ENCODE measurements around the gene ABLIM3.
A peak's percentile ranks its signal among the peaks of the same experiment; 100 is the strongest.

Gene ABLIM3

DNA sequence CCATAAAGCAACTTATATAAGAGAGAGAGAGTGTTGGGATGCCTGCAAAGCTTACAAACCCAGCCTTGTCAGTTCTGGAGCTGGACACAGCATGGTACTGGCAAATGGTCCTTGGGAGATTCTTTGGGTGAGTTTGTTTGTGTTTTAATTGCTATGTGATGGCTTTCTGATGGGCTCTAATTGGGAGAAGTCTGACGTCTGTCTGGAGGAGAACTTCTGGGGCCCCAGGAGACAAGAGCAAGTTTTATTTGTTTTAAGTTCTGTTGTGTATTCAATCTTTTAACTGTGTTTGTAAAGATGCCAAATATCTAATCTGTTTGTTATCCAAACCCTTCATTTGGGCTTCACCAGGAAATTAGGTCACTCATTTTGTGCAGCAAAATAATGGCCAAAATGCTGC is 80.0 kb downstream of the ABLIM3 start:
- DNase-seq, result no peak

- no peak for DNase-seq
Measured at GRCh38 chr5:149221731-149222342, 80.5 kb downstream of the ABLIM3 start.

- DNase-seq, result peak; percentile 66
Measured at GRCh38 chr5:149223081-149223848, 82.0 kb downstream of the ABLIM3 start.

DNA sequence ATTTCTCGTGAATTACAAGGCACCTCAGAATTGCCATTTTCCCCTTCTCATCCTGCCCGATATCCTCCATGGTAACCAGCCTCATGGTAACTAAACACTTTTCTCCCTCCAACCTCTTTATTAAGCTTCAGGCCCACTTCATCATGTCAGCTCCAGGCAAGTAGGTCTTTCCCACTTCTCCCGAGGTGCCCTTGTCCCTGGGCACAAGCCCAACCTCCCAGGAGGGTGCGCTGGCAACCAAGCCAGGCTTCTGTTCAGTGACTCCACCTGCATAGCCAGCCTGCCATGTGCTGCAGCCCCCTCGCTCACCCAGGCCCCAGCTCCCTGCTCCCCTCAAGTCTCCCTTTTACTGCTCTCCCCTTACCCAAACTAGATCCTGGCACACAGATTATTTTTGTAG is 83.0 kb downstream of the ABLIM3 start:
- no peak for DNase-seq

GRCh38 chr5:149227168-149227826 is 86.0 kb downstream of the ABLIM3 start:
- DNase-seq, result peak; percentile 12

DNA sequence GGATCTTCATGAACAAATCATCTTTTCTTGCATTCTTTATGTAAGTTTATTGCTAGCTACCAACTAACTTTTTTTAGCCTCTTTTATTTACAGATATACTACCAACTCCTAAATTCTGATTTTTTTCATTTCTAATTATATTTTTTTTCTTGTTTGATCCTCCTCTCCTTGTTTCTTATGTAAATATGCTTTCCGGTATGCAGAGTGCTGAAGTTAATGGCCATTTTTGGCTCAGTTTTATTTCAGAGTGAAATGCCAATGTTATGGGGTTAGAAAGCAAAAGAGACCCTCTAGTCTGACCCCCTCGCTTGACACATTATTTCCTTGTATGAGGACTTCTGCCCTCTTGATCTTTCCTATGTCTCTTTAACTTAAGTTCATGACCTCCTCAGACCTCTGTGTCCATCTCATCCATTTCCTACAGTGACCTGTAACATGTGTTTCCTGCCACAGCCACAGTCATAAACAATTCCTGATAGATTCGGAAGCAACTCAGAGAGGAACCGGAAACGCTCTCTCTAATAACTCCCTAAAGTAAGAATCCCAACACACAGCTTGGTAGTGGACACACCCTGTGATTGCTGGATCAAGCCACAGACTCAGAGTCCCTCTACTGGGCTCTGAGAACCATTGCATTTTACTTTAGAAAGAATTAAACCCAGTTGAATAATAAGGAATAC is 87.5 kb downstream of the ABLIM3 start:
- peak; percentile 76 for DNase-seq

- DNase-seq, result no peak
Measured at GRCh38 chr5:149229298-149229937, 88.1 kb downstream of the ABLIM3 start.

DNA sequence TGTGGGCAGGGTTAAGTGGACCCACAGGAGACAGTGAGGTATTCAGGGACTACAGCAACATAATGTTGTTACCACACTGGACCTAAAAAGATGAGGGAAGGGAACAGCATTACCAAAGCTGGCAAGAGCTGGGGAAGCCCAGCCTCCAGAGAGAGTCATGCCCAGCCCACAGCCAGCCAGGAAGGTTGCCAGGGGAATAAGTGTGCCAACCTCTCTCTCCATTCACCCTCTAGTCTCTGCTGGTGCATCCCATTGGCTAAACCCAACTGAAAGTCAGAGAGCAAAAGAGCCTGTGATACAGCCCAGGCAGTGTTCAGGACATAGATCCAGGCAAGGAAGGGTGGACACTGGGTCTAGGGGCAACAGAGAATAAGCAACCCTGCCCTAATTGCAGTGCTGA is 94.5 kb downstream of the ABLIM3 start:
- DNase-seq, result no peak

DNA sequence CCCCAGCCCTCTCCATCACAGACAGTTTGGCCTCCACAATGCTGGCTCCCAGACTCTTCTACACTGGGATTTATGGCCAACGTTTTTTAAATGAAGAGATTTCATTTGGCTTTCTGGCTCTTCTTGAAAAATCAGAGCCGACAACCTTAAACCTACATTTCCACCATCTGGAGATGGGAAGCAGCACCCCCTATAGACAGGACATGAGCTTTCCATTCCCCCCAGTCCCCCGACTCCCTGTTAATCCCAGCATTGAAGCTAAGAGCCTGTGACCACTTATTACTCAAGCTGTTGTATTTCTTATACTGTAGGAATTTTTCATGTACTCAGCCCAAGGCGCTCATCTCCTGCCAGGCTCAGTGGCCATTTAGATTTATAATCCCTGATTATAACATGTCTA is 96.4 kb downstream of the ABLIM3 start:
- DNase-seq, result no peak

GRCh38 chr5:149238540-149238939 is 97.2 kb downstream of the ABLIM3 start:
- DNase-seq, result no peak

- no peak for DNase-seq
Measured at GRCh38 chr5:149239917-149240316, 98.6 kb downstream of the ABLIM3 start.

- DNase-seq, result peak; percentile 80
Measured at GRCh38 chr5:149240354-149240998, 99.2 kb downstream of the ABLIM3 start.

DNA sequence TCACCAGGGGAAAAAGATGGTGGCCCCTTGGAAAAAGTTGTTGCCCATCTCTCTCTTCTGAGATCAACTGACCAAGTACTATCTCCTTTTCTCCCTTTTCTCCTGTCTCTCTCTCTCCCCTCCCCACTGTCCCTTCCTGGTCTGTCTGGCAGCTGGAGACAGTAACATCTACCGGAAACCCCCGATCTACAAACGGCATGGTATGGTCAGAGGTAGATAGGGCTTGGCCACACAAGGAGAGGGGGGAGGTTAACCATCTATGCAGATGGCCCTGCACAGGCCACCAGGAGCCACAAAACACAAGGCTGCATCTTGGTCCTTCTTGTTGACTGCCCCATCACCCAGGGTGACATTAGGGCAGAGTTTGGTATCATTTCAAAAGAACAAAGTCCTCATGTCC is 101.0 kb downstream of the ABLIM3 start:
- no peak for DNase-seq

DNA sequence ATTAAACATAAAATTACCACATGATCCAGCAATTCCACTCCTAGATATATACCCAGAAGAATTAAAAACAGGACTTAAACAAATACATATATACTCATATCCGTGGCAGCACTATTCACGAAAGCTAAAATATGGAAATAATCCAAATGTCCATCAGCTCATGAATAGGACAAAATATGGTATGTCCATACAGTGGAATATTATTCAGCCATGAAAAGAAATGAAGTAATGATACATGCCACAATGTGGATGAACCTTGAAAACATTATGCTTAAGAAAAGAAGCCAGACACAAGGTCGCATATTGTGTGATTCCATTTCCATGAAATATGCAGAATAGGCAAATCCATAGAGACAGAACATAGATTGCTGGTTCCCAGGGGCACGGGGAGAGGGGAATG is 105.6 kb downstream of the ABLIM3 start:
- DNase-seq, result no peak

DNA sequence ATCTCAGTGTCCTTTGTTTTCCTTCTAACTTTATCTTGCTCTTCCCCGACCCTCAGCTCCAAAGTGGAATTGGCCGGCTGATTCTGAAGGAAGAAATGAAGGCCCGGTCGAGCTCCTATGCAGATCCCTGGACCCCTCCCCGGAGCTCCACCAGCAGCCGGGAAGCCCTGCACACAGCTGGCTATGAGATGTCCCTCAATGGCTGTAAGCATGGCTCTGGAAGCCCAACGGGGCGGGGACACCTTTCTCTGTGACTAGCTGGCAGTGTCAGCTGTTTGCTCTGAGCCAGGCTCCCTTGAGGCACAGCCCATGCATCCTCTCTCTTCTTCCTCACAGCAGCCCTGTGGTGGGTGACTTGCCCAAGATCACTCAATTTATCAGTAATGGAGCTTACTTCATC is 106.4 kb downstream of the ABLIM3 start:
- no peak for DNase-seq

DNA sequence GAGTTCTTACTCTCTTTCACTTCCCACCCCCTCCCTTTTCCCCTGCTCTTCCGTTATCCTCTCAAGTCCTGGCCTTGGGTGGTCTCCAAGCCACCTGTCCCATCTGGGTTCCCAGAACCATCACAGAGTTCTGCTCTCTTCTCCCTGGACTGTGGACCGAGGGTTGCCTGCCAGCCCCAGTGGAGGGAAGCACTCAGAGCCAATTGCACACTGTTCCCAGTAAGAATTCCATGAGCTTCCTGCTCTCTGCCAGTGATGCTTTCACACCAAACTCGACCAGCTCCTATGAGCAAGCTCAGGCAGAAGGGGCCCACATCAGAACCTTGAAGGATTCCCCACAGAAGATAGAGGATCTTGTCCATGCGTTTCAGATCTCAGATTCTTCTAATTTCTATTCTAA is 110.3 kb downstream of the ABLIM3 start:
- no peak for DNase-seq

DNA sequence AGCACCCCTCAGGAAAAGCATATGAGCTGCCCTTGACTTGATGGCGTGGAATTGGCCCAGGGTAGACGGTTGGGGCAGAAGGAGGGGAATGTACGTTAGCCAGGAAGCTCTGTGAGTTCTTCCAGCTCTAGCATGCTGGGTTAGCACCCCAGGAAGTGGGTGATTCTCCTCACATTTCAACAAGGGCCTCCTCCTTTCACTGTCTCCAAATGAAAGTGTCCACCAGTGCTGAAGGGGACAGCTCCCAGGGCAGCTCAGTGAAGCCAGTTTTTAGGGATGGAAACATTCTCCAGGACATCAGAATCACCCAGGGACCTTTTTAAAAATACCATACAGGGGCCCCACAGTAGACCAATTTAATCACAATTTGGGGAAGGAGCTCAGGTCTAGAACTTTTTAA is 113.2 kb downstream of the ABLIM3 start:
- peak; percentile 41 for DNase-seq

GRCh38 chr5:149256451-149256850 is 115.2 kb downstream of the ABLIM3 start:
- no peak for DNase-seq

DNA sequence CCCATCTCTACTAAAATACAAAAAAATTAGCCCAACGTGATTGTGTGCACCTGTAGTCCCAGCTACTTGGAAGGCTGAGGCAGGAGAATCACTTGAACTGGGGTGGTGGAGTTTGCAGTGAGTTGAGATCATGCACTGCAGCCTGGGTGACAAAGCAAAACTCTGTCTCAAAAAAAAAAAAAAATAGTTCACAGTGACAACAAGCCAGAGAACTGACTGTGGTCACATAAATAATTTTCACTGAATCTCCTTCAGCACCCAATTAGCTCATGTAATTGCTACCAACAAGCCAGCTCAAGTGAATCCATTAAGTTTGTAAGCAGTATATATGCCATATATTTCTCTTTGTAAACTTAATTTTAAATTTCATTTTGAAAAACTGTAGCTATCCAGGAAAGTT is 115.8 kb downstream of the ABLIM3 start:
- DNase-seq, result no peak

DNA sequence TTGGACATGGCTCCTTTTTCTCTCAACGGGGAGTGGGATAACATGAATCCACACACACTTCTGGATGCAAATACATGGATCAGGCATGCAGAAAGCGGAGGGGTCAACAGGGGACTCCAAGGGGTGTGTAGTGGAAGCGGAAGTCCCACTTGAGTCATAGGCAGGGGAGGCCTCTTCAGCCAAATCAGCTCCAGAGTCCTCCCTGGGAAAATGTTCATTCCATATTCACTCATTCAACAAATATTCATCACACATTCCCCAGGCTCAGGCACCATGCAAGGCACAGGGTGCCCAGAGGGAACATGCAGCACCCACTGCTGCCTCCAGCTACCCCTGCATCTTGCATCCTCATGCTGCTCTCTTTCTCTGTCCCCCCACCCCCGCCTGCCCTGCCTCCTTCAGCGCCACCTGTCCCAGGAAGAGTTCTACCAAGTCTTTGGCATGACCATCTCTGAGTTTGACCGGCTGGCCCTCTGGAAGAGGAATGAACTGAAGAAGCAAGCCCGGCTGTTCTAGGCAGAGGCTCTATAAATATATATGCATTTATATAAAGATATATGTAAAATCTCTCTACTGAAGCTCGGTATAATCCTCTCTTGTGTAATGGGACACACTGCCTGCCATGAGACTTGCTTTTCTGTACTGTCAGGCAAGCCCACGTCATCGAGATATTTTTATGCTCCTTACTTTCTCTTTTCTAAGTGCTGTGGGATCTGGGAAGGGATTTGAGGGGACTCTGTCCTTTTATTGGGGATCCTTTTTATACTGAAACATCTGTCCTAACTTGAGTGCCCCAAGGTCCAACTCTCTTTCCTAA is 116.8 kb downstream of the ABLIM3 start:
- DNase-seq, result no peak

DNA sequence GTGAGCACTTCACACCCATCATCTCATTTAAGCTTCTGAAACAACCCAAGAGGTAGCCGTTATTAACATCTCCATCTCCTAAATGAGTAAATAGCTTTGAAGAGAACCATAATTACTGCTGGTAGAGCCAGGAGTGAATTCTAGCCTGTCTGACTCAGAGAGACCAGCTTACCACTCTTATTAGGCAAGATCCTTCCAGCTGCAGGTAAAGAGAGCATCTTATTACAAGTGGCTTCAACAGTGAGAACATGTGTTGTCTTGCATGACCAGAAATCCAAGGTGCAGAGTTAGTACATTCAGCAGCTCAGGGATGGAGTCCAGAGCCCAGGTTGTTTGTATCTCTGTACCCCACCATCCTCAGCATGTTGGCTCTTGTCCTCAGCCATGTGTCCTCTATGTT is 119.5 kb downstream of the ABLIM3 start:
- no peak for DNase-seq

GRCh38 chr5:149261246-149261645 is 120.0 kb downstream of the ABLIM3 start:
- peak; percentile 28 for DNase-seq

Data from hematopoietic multipotent progenitor cell treated with erythropoietin and hydrocortisone succinate and interleukin-3 and kit ligand, for 4 days (in vitro differentiated cells).